K562 (cell line): ENCODE measurements around the gene AMZ1. TPM values are rescaled to one million over a fixed set of nuclear protein-coding genes. Genes with fewer than 3 reads are reported as not detected.

ENCODE experiments used
- ATAC-seq: fragments of 200-7000 bp; cut with Tn5 transposase; 3 replicates; pipeline ENCODE4 v1.9.1; 2020; ENCODE audit warnings: moderate library complexity
- BruUV-seq: library from RNA; stranded (reverse); fragments of 400-500 nt; replicated peaks from 2 replicates; lab custom pipeline; 2021; lab: Mats Ljungman, UMichigan
- CTCF ChIA-PET: fragments of 300-600 bp; formaldehyde crosslinking; extraction: SDS; loops from one replicate; lab custom pipeline; 2021; ENCODE audit warnings: low intra/inter-chr PET ratio; lab: Yijun Ruan, JAX
- POLR2A ChIA-PET: fragments of 300-600, 350-650 bp; sonication (Branson Sonifier 250); formaldehyde crosslinking; extraction: SDS; loops from one replicate; lab custom pipeline; 2021; ENCODE audit warnings: antibody characterized with exemption, inconsistent platforms; lab: Yijun Ruan, JAX
- DNase-seq, 4 experiments: peaks; one replicate each; pipeline versions ENCODE4 v3.0.0 to v3.0.0-alpha.2; 2011 to 2018; ENCODE audit warnings: low spot score in 3 of 4, mixed read lengths in 3 of 4; ENCODE audit errors: extremely low read depth in 1 of 4
- FAIRE-seq: peaks from 2 replicates; lab custom pipeline; 2011; peaks lifted over from hg19 to GRCh38; lab: Jason Lieb, UNC
- H2AFZ ChIP-seq: 2 replicates; pipeline ENCODE4 v1.6.0; 2011; ENCODE audit warnings: low read depth, low read length, control low read depth, inconsistent platforms
- H3K27ac ChIP-seq: fragments of 200-600 bp; 3 replicates; pipeline ENCODE4 v1.8.0; 2011; ENCODE audit warnings: low read depth, mild to moderate bottlenecking, control low read depth, inconsistent platforms, low read length, moderate library complexity, mixed read lengths; ENCODE audit errors: extremely low read depth
- H3K27me3 ChIP-seq, 2 experiments: fragments of 300-600 bp in 1 of 2; 2 replicates in 1 of 2; 3 replicates in 1 of 2; pipeline versions ENCODE4 v1.6.0 to v1.8.0; 2011; ENCODE audit warnings: inconsistent platforms in 2 of 2, low read length in 2 of 2, mild to moderate bottlenecking in 1 of 2, mixed read lengths in 1 of 2, moderate library complexity in 1 of 2; ENCODE audit not compliant: control insufficient read depth in 2 of 2, insufficient read depth in 2 of 2
- H3K36me3 ChIP-seq: fragments of 300-600 bp; 3 replicates; pipeline ENCODE4 v1.8.0; 2011; ENCODE audit warnings: mild to moderate bottlenecking, low read length, inconsistent platforms; ENCODE audit not compliant: control insufficient read depth, insufficient read depth
- H3K4me1 ChIP-seq, 2 experiments: fragments of 200-600 bp in 1 of 2; replicated peaks in 1 of 2; 2 replicates in 1 of 2; 3 replicates in 1 of 2; pipeline versions ENCODE4 v1.5.1 to v1.8.0; 2011; ENCODE audit warnings: inconsistent platforms in 2 of 2, low read length in 2 of 2, mild to moderate bottlenecking in 1 of 2, mixed read lengths in 1 of 2, moderate library complexity in 1 of 2; ENCODE audit not compliant: control insufficient read depth in 2 of 2, insufficient read depth in 2 of 2
- H3K4me2 ChIP-seq: 2 replicates; pipeline ENCODE4 v1.6.1; 2011; ENCODE audit warnings: low read length, control low read depth, inconsistent platforms, mixed read lengths; ENCODE audit not compliant: insufficient read depth
- H3K4me3 ChIP-seq: fragments of 200-600 bp; sonication (generic), shearing (Covaris generic); 2 replicates; pipeline ENCODE4 v1.5.1; 2016; ENCODE audit warnings: control low read depth, inconsistent platforms
- H3K79me2 ChIP-seq: fragments of 200-600 bp; 3 replicates; pipeline ENCODE4 v1.8.0; 2011; ENCODE audit warnings: low read length, inconsistent platforms; ENCODE audit not compliant: control insufficient read depth, insufficient read depth
- H3K9ac ChIP-seq, 2 experiments: 2 replicates each; pipeline versions ENCODE4 v1.6.0 to v1.6.1; 2011; ENCODE audit warnings: low read depth in 2 of 2, low read length in 2 of 2, control low read depth in 1 of 2, inconsistent platforms in 1 of 2, mild to moderate bottlenecking in 1 of 2, mixed read lengths in 1 of 2; ENCODE audit not compliant: insufficient read depth in 1 of 2
- H3K9me1 ChIP-seq: one replicate; pipeline ENCODE4 v1.6.0; 2011; ENCODE audit warnings: inconsistent platforms, mild to moderate bottlenecking, low read length, moderate library complexity; ENCODE audit not compliant: control insufficient read depth, insufficient read depth
- H3K9me3 ChIP-seq: replicated peaks from 2 replicates; pipeline ENCODE4 v1.5.1; 2011; ENCODE audit warnings: low read depth, low read length, inconsistent platforms; ENCODE audit not compliant: control insufficient read depth, insufficient read depth
- H4K20me1 ChIP-seq: replicated peaks from 2 replicates; pipeline ENCODE4 v1.6.1; 2011; ENCODE audit warnings: low read length, inconsistent platforms, mixed read lengths; ENCODE audit not compliant: control insufficient read depth, insufficient read depth
- C11orf30 ChIP-seq: fragments of 450-650 bp; IDR thresholded peaks from 2 replicates; pipeline ENCODE4 v1.6.1; 2016; ENCODE audit warnings: low read depth, mild to moderate bottlenecking
- EP300 ChIP-seq: IDR thresholded peaks from 2 replicates; pipeline ENCODE4 v1.6.1; 2012; ENCODE audit warnings: low read length, improper control_type of control experiment
- FOXA3 ChIP-seq, 2 experiments: fragments of 450-650 bp in 1 of 2; sonication (generic) in 1 of 2; formaldehyde crosslinking; IDR thresholded peaks in 1 of 2; conservative IDR thresholded peaks in 1 of 2; 2 replicates each; pipeline versions ENCODE4 v1.4.0 to v1.8.0; 2020 to 2022; ENCODE audit warnings: mild to moderate bottlenecking in 2 of 2, missing genetic modification reagents in 1 of 2
- KDM1A ChIP-seq, 2 experiments: fragments of 450-650 bp; IDR thresholded peaks; 2 replicates each; pipeline ENCODE4 v1.6.1; 2016; ENCODE audit warnings: mild to moderate bottlenecking in 2 of 2
- SIRT6 ChIP-seq: IDR thresholded peaks from one replicate; pipeline ENCODE4 v1.6.1; 2012; ENCODE audit warnings: low read depth, mild to moderate bottlenecking, control low read depth, inconsistent platforms, low read length, moderate library complexity
- SP1 ChIP-seq: sonication (generic); formaldehyde crosslinking; IDR thresholded peaks from 2 replicates; pipeline ENCODE4 v1.8.1; 2022; ENCODE audit warnings: mild to moderate bottlenecking, missing genetic modification reagents
- TEAD4 ChIP-seq, 2 experiments: sonication (generic) in 1 of 2; formaldehyde crosslinking in 1 of 2; IDR thresholded peaks; 2 replicates each; pipeline versions ENCODE4 v1.6.1 to v1.8.0; 2012 to 2022; ENCODE audit warnings: borderline replicate concordance in 1 of 2, inconsistent platforms in 1 of 2, low read length in 1 of 2, mild to moderate bottlenecking in 1 of 2, missing genetic modification reagents in 1 of 2
- WGBS: fragments of 100-300 bp; shearing (Covaris generic); methylation state at CpG from one replicate; pipeline ENCODE4 v1.1.6; 2016; ENCODE audit warnings: low coverage, mixed read lengths; ENCODE audit not compliant: insufficient coverage; ENCODE audit errors: missing lambda C conversion rate; 5-methylcytosine and 5-hydroxymethylcytosine counted together
- in situ Hi-C: fragments of 300-500 bp; cut with MboI; formaldehyde crosslinking; loops from 4 replicates; pipeline ENCODE4 v1.15.0; 2018; ENCODE audit warnings: inconsistent platforms, mixed read lengths
- intact Hi-C: fragments of 100-400 bp; cut with micrococcal nuclease; formaldehyde crosslinking; loops from 2 replicates; pipeline ENCODE4 v1.14.2; 2022
- polyA plus RNA-seq, 8 experiments: library from polyadenylated mRNA; depleted of rRNA in 4 of 8; stranded (reverse) in 5 of 8; unstranded in 3 of 8; fragments of >200 nt; fragmentation: Nextera tagmentation in 2 of 8; fragmentation: Illumina TruSeq in 1 of 8; extraction: Ambion mirVana in 2 of 8; extraction: Trizol in 1 of 8; gene quantifications; 2 replicates each; pipeline versions ENCODE4 v1.2.1 to v1.2.3, GENCODE V29; 2011 to 2014; ENCODE audit warnings: inconsistent platforms in 1 of 8, missing spikeins in 1 of 8
- total RNA-seq, 7 experiments: library from RNA; depleted of rRNA in 6 of 7; stranded (reverse); fragments of >200 nt in 6 of 7; fragmentation: Illumina TruSeq in 2 of 7; extraction: Trizol in 2 of 7; gene quantifications; 2 replicates each; pipeline versions ENCODE4 v1.2.1 to v1.2.3, GENCODE V29; 2011 to 2021; ENCODE audit warnings: low replicate concordance in 1 of 7
- TF ChIP-seq, protein P1 (sequence below): sonication (generic); formaldehyde crosslinking; IDR thresholded peaks from 2 replicates; pipeline ENCODE4 v1.9.0; 2022; ENCODE audit warnings: mild to moderate bottlenecking, missing genetic modification reagents
- TF ChIP-seq, protein P2 (sequence below): fragments of 150-350 bp; IDR thresholded peaks from 2 replicates; pipeline ENCODE4 v1.6.1; 2014; ENCODE audit warnings: low read depth, mild to moderate bottlenecking, low read length, borderline replicate concordance
- TF ChIP-seq, protein P3 (sequence below), 3 experiments: fragments of 200-800 bp in 1 of 3; sonication (Bioruptor generic) in 1 of 3; sonication (generic) in 1 of 3; formaldehyde crosslinking in 1 of 3; IDR thresholded peaks; 2 replicates each; pipeline versions ENCODE4 v1.6.1 to v1.8.0; 2016 to 2022; ENCODE audit warnings: mild to moderate bottlenecking in 2 of 3, missing compliant biosample characterization in 2 of 3, missing genetic modification characterization in 2 of 3, missing genetic modification reagents in 1 of 3

AMZ1 gene
- total and polyA plus RNA-seq, 9 of the 15 experiments (the other 6 are each of a cell fraction or from before 2014, with no cell fraction given): not detected

DNA sequence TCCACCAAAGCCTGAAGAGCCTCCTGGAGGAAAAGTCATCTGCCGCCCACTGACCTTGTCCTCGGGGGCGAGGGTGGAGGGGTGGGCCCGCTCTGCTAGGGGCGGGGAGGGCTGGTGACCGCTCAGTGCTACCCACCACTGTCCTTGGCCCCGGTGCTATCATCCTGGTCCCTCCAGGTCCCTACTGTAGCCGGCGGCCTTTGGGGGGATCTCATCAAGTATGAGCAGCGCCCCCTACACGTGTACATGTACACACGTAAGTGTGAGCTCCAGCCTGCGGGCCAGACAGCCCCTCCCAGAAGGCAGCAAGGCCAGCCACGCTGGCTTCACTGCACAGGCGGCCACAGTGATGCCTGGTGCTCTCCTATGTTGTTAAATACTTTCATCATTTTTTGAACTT is 36.7 kb upstream of the AMZ1 start (continued):
- TF ChIP-seq SP1 (CRISPR knock-in tag): no peak

DNA sequence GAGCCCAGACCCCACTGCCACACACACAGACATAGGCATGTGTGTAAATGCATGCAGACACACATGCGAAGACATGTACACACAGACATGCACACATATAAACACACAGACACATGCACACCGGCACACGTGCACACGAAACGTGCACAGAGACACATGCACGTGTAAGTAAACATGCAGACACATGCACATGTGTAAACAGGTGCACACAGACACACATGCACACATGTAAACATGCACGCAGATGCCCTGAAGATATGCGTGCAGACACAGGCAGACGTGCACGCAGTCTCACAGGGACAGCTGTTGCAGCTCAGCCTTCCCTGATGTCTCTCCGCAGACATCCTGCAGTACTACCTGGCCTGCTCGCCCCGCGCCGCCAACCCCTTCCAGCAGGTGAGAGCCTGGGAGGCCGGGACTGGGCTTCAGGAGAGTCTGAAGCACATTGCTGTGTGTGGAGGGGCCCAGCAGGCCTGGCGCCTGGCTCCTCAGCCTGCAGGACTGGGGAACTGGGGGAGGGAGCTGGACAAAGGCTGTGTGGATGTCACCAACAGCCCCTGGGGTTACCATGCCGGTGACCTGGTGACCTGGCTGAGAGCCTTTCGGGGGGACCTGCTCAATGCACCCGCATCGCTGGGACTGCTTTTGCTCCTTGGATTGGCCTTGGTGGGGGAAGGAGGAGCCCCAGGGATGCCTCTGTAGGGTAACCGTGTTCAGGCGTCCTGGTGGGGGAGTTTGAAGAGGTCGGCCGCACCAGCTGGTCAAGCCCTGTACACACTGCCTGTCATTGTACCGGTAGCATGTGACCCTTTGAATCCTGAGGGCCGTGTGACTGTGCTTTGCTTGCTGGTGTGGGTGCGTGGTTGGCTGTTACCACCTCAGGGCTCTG is 35.9 kb upstream of the AMZ1 start:
- H3K27ac ChIP-seq: no peak overlapping the region
- no TSS peak for BruUV-seq
- H2AFZ ChIP-seq: no peak overlapping the region
- H3K9me1 ChIP-seq: no peaks in the 10 kb centered on the region
- peaks cover 10% of the 10 kb centered on the region for H4K20me1 ChIP-seq
- POLR2A ChIA-PET: interaction anchor here (0.6 kb wide), 2 partner anchors 17 to 51 kb away, joined by 3 read pairs; no protein-coding TSS in a partner anchor
- peaks cover 2 to 23% of the 10 kb centered on the region in 2 experiments; a peak in 2 of 5 replicates for H3K27me3 ChIP-seq
- ATAC-seq (no peak), DNase-seq (no peak), FAIRE-seq (no peak)
- H3K36me3 ChIP-seq: no peaks in the 10 kb centered on the region
- no peak overlapping the region for H3K4me3 ChIP-seq
- H3K9me3 ChIP-seq: no peaks in the 10 kb centered on the region
- CTCF ChIA-PET: no interaction called here
- no peaks in the 10 kb centered on the region for H3K79me2 ChIP-seq
- H3K4me2 ChIP-seq: no peak overlapping the region
- no peak for TF ChIP-seq TEAD4 (IDR thresholded peaks at IDR 0.05; ENCODE audit: low read length)
- 0 out of 2 replicates have a peak, but pooled peaks have one; percentile 34 for TF ChIP-seq TEAD4 (CRISPR knock-in tag; IDR thresholded peaks at IDR 0.05; ENCODE audit: borderline replicate concordance)
- TF ChIP-seq, protein P1, sequence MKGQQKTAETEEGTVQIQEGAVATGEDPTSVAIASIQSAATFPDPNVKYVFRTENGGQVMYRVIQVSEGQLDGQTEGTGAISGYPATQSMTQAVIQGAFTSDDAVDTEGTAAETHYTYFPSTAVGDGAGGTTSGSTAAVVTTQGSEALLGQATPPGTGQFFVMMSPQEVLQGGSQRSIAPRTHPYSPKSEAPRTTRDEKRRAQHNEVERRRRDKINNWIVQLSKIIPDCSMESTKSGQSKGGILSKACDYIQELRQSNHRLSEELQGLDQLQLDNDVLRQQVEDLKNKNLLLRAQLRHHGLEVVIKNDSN (CRISPR knock-in tag): 0 out of 2 replicates have a peak, but pooled peaks have one; percentile 44
- peak in 1 of 2 experiments; percentile 32; a peak in 1 of 4 replicates for TF ChIP-seq KDM1A (IDR thresholded peaks at IDR 0.05)
- TF ChIP-seq C11orf30: no peak
- TF ChIP-seq EP300: no peak
- TF ChIP-seq, protein P2, sequence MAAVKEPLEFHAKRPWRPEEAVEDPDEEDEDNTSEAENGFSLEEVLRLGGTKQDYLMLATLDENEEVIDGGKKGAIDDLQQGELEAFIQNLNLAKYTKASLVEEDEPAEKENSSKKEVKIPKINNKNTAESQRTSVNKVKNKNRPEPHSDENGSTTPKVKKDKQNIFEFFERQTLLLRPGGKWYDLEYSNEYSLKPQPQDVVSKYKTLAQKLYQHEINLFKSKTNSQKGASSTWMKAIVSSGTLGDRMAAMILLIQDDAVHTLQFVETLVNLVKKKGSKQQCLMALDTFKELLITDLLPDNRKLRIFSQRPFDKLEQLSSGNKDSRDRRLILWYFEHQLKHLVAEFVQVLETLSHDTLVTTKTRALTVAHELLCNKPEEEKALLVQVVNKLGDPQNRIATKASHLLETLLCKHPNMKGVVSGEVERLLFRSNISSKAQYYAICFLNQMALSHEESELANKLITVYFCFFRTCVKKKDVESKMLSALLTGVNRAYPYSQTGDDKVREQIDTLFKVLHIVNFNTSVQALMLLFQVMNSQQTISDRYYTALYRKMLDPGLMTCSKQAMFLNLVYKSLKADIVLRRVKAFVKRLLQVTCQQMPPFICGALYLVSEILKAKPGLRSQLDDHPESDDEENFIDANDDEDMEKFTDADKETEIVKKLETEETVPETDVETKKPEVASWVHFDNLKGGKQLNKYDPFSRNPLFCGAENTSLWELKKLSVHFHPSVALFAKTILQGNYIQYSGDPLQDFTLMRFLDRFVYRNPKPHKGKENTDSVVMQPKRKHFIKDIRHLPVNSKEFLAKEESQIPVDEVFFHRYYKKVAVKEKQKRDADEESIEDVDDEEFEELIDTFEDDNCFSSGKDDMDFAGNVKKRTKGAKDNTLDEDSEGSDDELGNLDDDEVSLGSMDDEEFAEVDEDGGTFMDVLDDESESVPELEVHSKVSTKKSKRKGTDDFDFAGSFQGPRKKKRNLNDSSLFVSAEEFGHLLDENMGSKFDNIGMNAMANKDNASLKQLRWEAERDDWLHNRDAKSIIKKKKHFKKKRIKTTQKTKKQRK: no peak
- 0 out of 4 replicates have a peak, but pooled peaks of 1 of the 2 experiments have one; percentile 32 for TF ChIP-seq FOXA3 (CRISPR knock-in tag; conservative IDR thresholded peaks at IDR 0.05 in 1 of 2, IDR thresholded peaks at IDR 0.05 in 1 of 2)
- TF ChIP-seq SIRT6: no peak
- TF ChIP-seq, protein P3, sequence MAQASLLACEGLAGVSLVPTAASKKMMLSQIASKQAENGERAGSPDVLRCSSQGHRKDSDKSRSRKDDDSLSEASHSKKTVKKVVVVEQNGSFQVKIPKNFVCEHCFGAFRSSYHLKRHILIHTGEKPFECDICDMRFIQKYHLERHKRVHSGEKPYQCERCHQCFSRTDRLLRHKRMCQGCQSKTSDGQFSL (CRISPR knock-in tag; IDR thresholded peaks at IDR 0.05): no peak
- TF ChIP-seq, protein P3 (tag; IDR thresholded peaks at IDR 0.05): no peak
- 45% methylated on average over 28 of the region's 28 CpGs for WGBS
- H3K4me1 ChIP-seq: peaks cover 5 to 51% of the 10 kb centered on the region in 2 experiments; a peak in 3 of 5 replicates
- intact Hi-C loops: loop anchor here (10.0 kb wide), 1 partner anchor 87 kb away; no protein-coding TSS in a partner anchor
- in situ Hi-C loops: no loop called here
- no peak overlapping the region for H3K9ac ChIP-seq
